ENCODE results near the gene TAOK1.

- TF ChIP-seq EZH2 (IDR thresholded peaks at IDR 0.05; ENCODE audit: borderline replicate concordance) (no peak), CTCF (IDR thresholded peaks at IDR 0.05; ENCODE audit: poor library complexity) (no peak), EZH2phosphoT487 (IDR thresholded peaks at IDR 0.05; ENCODE audit: low read depth, severe bottlenecking, unreplicated experiment) (no peak)
Measured at GRCh38 chr17:29451121-29451742, 61.1 kb downstream of the TAOK1 start.

Measured in hepatocyte (in vitro differentiated cells).